ENCODE data around the gene CLEC1A.
A peak's percentile ranks its signal among the peaks of the same experiment; 100 is the strongest.

CLEC1A gene

DNA sequence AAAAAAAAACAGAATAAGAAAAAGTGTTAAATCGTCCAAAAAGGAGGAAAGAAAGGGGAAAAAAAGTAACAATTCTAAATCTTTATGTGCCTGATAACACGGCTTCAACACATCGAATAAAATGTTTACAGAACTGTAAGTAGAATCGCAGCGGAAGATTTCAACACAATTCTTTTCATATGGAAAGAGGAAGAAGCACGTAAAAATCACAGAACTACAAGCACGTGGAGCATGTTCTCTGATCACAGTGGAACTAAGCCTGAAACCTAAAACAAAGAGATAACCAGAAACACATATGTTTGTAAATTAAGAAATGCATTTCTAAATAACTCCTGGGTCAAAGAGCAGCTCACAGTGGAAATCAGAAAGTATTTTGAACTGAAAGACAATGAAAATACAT is 22.5 kb upstream of the CLEC1A start:
- H3K4me3 ChIP-seq (ENCODE audit: low read depth, low read length) = no peak overlapping the region
- in situ Hi-C loops (cut with HindIII; ENCODE audit: low sequenced_read_pairs) = no loop called here
- no peak for DNase-seq (ENCODE audit: low read depth, low spot score)
- no peak for TF ChIP-seq CTCF (IDR thresholded peaks at IDR 0.05; ENCODE audit: low read depth, low read length)

- in situ Hi-C loops (cut with HindIII; ENCODE audit: low sequenced_read_pairs) = no loop called here
- H3K4me3 ChIP-seq (ENCODE audit: low read depth, low read length) = no peak overlapping the region
- TF ChIP-seq CTCF (IDR thresholded peaks at IDR 0.05; ENCODE audit: low read depth, low read length) = no peak
- no peak for DNase-seq (ENCODE audit: low read depth, low spot score)
Measured at GRCh38 chr12:10119066-10119465, 20.3 kb upstream of the CLEC1A start.

DNA sequence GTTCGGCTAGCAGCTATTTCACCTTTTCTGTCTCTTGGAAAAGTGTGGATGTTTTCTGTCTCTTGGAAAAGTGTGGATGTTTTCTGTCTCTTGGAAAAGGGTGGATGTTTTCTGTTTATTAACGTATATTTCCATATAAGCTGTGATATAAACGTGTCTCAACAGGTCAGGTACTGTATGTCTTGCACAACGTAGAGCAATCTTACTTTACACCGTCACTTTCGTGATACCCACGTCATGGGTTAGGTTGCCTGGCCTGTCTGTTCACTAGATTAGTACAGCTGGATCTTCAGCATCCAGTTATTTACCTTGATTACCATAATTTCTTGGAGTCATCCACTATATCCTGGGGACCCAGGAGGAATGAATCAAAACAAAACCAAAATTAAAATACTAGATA is 17.1 kb upstream of the CLEC1A start:
- TF ChIP-seq CTCF (IDR thresholded peaks at IDR 0.05; ENCODE audit: low read depth, low read length) = no peak
- no peak overlapping the region for H3K4me3 ChIP-seq (ENCODE audit: low read depth, low read length)
- DNase-seq (ENCODE audit: low read depth, low spot score) = no peak
- in situ Hi-C loops (cut with HindIII; ENCODE audit: low sequenced_read_pairs) = no loop called here

GRCh38 chr12:10115311-10115710 is 16.5 kb upstream of the CLEC1A start:
- H3K4me3 ChIP-seq (ENCODE audit: low read depth, low read length) = no peak overlapping the region
- no peak for TF ChIP-seq CTCF (IDR thresholded peaks at IDR 0.05; ENCODE audit: low read depth, low read length)
- in situ Hi-C loops (cut with HindIII; ENCODE audit: low sequenced_read_pairs) = no loop called here
- DNase-seq (ENCODE audit: low read depth, low spot score) = no peak

GRCh38 chr12:10113920-10114319 is 15.1 kb upstream of the CLEC1A start:
- no peak overlapping the region for H3K4me3 ChIP-seq (ENCODE audit: low read depth, low read length)
- in situ Hi-C loops (cut with HindIII; ENCODE audit: low sequenced_read_pairs) = no loop called here
- TF ChIP-seq CTCF (IDR thresholded peaks at IDR 0.05; ENCODE audit: low read depth, low read length) = no peak
- DNase-seq (ENCODE audit: low read depth, low spot score) = no peak

DNA sequence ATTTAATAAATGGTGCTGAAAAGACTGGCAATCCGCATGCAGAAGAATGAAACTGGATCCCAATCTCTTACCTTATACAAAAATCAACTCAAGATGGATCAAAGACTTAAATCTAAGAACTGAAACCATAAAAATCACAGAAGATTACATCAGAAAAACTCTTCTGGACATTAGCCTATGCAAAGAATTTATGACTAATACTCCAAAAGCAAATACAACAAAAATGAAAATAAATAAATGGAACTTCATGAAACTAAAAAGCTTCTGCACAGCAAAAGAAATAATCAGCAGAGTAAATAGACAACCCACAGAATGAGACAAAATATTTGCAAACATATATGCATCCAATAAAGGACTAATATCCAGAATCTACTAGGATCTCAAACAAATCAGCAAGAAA is 14.3 kb upstream of the CLEC1A start:
- DNase-seq (ENCODE audit: low read depth, low spot score) = peak; percentile 6
- TF ChIP-seq CTCF (IDR thresholded peaks at IDR 0.05; ENCODE audit: low read depth, low read length) = no peak
- in situ Hi-C loops (cut with HindIII; ENCODE audit: low sequenced_read_pairs) = no loop called here
- H3K4me3 ChIP-seq (ENCODE audit: low read depth, low read length) = no peak overlapping the region

DNA sequence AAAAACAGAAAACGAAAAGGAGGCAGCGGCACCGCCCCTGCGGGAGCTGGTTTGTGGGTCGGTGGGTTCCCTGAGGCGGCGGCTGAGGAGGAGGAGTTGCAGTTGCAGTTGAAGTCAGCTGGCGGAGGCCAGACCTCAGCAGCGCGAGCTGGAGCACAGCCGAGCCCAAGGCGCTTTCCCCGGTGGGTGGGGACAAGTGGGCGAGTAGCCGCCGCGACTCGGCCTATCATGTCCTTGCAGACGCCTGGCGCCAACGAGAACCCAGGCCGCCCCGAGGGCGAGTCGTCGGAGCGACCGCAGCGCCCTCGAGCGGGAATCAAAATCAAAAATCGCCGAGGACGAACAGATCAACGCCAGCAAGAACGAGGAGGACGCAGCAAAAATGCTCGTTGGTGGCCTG is 12.7 kb upstream of the CLEC1A start:
- DNase-seq (ENCODE audit: low read depth, low spot score) = no peak
- H3K4me3 ChIP-seq (ENCODE audit: low read depth, low read length) = no peak overlapping the region
- in situ Hi-C loops (cut with HindIII; ENCODE audit: low sequenced_read_pairs) = no loop called here
- no peak for TF ChIP-seq CTCF (IDR thresholded peaks at IDR 0.05; ENCODE audit: low read depth, low read length)
